ENCODE data around the gene FAM3B.
"Not testable (repeated sequence)": the region's sequence is repeated elsewhere in the genome, so short reads cannot be mapped to it uniquely, and the experiment has no call there.

FAM3B gene

GRCh38 chr21:41316200-41317062 lies at the start of gene FAM3B:
Gene FAM3B, plus strand, starts transcription at chr21:41316801. Its CDS starts 79 bp downstream, at chr21:41316880.
- peak; percentile 72 for DNase-seq (ENCODE audit: low spot score)

GRCh38 chr21:41267346-41267745 lies 49.3 kb upstream of the FAM3B start:
- no peak for DNase-seq (ENCODE audit: low spot score)

GRCh38 chr21:41269535-41269934 lies 47.1 kb upstream of the FAM3B start:
- no peak for DNase-seq (ENCODE audit: low spot score)

GRCh38 chr21:41277196-41277595 lies 39.4 kb upstream of the FAM3B start:
- no peak for DNase-seq (ENCODE audit: low spot score)

- no peak for DNase-seq (ENCODE audit: low spot score)
Observed at GRCh38 chr21:41277846-41278245, 38.8 kb upstream of the FAM3B start.

GRCh38 chr21:41280115-41280919 lies 36.3 kb upstream of the FAM3B start:
- DNase-seq (ENCODE audit: low spot score) = no peak

- no peak for DNase-seq (ENCODE audit: low spot score)
Observed at GRCh38 chr21:41282412-41282811, 34.2 kb upstream of the FAM3B start.

- no peak for DNase-seq (ENCODE audit: low spot score)
Observed at GRCh38 chr21:41283211-41283818, 33.3 kb upstream of the FAM3B start.

- no peak for DNase-seq (ENCODE audit: low spot score)
Observed at GRCh38 chr21:41289431-41289830, 27.2 kb upstream of the FAM3B start.

- no peak for DNase-seq (ENCODE audit: low spot score)
Observed at GRCh38 chr21:41290106-41290799, 26.3 kb upstream of the FAM3B start.

GRCh38 chr21:41294548-41295231 lies 21.9 kb upstream of the FAM3B start:
- no peak for DNase-seq (ENCODE audit: low spot score)

GRCh38 chr21:41295721-41296254 lies 20.8 kb upstream of the FAM3B start:
- DNase-seq (ENCODE audit: low spot score) = no peak

- DNase-seq (ENCODE audit: low spot score) = no peak
Observed at GRCh38 chr21:41302976-41303375, 13.6 kb upstream of the FAM3B start.

- no peak for DNase-seq (ENCODE audit: low spot score)
Observed at GRCh38 chr21:41304068-41304720, 12.4 kb upstream of the FAM3B start.

GRCh38 chr21:41307219-41307618 lies 9.4 kb upstream of the FAM3B start:
- no peak for DNase-seq (ENCODE audit: low spot score)

- not testable (repeated sequence) for DNase-seq (ENCODE audit: low spot score)
Observed at GRCh38 chr21:41313285-41314164, 3.1 kb upstream of the FAM3B start.

GRCh38 chr21:41315726-41316125 lies 875 bp upstream of the FAM3B start:
- no peak for DNase-seq (ENCODE audit: low spot score)

GRCh38 chr21:41317063-41317392 lies 427 bp downstream of the FAM3B start:
- DNase-seq (ENCODE audit: low spot score) = no peak

GRCh38 chr21:41317458-41317857 lies 857 bp downstream of the FAM3B start:
- DNase-seq (ENCODE audit: low spot score) = no peak

- no peak for DNase-seq (ENCODE audit: low spot score)
Observed at GRCh38 chr21:41318218-41318617, 1.6 kb downstream of the FAM3B start.
